Stimulated activated CD4-positive, alpha-beta T cell treated with anti-CD3 and anti-CD28 coated beads, Interleukin-4, amount 100 ng/mL, for 24 hours (primary cell): ENCODE results near the gene PRR5L.

ENCODE experiments used
- DNase-seq: peaks from one replicate; pipeline ENCODE4 v3.0.0-alpha.2; 2020

The PRR5L gene

DNA sequence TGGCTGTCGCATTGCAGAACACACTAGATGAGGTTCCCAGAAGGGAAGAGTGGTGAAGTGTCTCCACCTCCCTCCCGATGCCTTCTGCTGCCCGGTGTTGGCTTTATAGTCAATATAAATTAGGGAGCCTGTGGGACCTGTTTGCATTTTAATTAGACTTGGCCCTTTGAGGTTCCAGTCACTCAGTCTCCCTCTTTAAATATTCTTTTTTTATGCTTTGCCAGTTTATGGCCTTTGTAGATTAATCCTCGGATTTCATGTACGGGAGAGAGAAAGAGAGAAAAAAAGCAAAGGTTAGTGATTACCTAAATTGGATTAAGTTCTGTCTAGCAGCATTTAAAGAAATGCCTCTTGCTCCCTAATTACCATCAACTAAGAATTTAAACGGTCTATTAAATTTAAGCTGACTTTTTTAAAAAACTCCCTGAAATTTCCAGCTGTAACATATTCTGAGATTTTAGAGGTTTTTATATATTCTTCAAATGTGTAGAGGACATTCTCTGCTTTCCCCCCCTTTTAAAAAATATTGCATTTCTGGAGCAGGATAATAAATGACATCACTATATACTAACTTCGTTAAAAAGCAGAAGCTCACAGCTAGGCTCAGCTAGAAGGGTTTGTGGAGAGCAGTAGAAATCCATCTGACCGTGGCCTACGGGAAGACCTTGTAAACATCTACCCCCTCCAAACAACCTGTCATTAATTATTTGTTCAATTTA is 84.4 kb downstream of the PRR5L start:
- DNase-seq = no peak

DNA sequence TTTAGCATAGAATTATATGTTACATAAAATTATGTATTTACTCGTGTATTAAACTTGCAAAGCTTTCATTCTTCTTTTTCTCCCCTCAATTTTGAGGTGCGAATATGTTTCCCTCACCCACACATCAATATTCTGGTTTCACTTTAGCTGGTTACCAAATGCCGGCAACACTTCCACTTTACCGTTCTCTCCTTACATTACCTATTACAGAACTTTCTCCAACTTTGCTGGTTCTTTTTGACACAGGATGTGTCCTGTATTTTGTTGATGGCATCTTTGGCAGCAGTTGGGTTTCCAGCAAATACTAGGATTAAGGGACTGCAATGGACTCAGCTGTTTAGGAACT is 84.9 kb downstream of the PRR5L start:
- DNase-seq = no peak

DNA sequence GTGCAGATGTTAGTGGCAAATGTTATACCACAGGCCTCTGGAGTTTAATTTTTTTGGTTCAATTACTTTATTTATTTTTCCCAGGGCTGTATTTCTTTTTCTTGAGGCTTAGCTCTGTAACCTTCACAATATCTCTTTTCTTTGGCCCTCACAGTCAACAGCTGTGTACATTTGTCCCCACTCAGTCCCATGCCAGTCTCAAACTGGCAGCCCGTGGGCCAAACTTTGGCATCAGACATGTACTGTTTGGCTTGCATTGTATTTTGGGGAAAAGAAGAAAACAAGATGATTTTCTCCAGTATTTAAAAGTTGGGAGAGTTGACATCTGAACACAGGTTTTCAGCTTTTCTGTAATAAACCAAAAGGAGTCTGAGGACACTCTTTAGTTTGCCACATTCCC is 87.1 kb downstream of the PRR5L start:
- no peak for DNase-seq

DNA sequence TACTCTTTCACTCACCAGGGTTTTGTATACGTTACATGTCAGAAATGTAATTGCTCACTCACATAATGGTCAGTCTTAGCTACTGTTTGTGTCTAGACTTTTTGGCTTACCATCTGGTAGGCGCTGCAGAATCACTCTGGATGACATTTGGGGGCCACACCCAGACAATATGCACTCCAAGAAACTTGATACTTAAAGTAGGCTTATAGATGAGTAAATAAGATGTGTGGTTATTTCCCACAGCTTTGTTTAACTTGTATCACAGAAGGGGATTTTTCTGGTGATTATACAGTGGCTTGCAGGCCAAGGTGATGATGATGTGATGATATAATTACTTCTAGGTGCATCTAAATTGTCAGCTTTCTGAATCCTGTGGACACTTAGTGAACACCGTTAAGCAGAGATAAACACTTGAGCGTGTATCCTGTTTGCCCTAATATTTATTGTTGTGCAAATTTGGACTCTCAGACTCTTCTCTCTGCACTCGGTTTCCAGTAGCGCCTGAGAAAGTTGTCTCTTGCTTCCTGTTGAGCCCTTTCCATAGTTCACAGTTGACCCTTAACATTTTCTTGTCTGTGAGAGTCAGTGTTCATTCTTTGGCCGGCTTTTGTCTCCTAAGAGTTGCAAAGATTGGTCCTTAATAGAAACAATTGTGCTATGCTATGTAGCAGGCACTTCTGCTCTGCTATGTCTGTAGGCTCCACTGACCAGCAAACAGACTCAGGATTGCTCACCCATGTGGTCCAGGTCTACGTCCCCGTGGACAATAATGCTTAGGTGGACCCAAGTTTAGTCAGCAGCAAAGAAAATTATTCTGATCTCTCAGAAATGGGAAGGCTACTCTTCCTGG is 89.3 kb downstream of the PRR5L start:
- no peak for DNase-seq

- no peak for DNase-seq
Observed at GRCh38 chr11:36386411-36386810, 90.3 kb downstream of the PRR5L start.

DNA sequence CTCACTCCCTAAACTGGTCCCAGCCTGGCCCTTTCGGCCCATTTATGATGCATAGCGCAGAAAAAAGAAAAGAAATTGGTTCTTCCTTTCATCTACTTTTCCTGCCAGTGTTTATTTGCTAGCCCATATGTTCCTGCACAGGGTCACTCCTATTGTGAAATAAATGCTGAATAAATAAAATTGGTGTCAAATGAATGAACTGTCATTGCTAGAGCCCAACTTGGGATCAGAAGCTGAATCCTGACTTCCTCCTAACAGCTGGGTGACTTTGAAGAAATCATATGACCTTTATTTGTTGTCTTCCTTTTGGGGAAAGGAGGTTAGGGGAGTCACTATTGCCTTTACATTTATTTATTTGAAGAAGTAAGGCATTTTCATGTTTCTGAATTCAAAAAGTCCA is 92.0 kb downstream of the PRR5L start:
- DNase-seq = no peak

DNA sequence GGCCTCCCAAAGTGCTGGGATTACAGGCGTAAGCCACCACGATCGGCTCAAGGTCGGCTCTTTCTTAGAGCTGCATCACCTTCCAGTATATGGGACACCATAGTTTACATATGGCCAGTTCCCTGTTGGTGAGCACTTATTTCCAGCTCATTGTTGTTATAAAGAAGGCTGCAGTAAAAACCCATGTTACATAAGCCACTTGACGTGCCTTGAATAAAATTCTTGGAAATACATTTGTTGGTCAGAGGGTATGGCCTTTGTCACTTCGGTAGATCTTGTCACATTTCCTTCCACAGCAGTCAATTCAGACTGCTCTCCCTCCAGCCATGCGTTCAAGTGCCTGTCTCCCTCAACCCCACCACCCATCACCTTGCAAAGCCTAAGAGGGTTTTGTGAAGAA is 92.9 kb downstream of the PRR5L start:
- DNase-seq = no peak

GRCh38 chr11:36389811-36390210 is 93.7 kb downstream of the PRR5L start:
- peak; percentile 17 for DNase-seq

GRCh38 chr11:36390963-36391471 is 94.9 kb downstream of the PRR5L start:
- peak; percentile 26 for DNase-seq

GRCh38 chr11:36392196-36392595 is 96.1 kb downstream of the PRR5L start:
- no peak for DNase-seq

DNA sequence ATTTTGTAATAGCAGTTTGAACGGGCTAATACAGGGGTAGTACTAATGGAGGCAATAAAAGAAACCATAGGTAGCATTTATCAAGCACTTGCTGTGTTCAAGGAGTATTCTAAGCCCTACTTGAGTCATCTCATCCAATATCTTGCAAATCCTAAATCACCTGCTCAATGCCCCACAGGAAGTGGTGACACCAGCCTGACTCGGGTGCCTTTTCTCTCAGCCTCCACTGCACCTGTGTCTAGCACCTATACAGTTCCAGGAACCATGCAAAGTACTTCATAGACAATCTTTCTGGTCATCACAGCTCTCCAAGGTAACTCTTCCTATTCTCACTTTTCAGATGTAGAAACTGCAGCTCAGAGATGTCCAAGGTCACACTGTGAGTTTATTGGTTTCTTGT is 98.0 kb downstream of the PRR5L start:
- no peak for DNase-seq

- DNase-seq = no peak
Observed at GRCh38 chr11:36394926-36395325, 98.8 kb downstream of the PRR5L start.

DNA sequence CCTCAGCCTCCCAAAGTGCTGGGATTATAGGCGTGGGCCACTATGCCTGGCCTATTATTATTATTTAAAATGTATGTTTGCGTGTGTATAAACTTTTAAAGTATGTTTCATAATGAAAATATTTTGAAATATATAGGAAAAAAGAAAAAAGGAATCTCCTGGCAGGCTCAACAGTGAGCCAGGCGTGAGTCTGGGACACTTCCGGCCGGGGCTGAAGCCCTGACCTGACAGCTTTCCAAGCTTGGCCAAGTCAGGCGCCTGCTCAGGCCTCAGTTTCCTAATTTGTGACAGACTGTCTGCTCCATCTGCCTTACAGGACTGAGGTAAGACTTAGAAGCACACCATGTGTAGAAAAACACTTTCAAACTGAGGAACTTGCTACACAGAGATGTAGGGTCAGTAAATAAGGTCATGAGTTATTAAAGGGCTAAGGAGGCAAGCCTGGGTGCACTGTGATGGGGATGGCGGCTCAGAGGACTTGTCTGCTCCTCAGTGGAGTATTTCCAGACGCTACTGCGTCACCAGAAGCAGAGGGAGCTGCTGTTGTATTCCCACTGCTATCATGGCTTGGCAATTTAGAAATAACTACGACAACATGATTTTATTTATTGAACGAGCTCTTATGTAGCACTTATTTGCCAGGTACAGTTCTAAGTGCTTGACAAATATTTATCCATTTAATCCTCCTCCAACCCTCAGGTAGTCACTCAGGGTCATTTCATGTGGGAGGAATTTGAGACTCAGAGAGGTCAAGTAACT is 100.1 kb downstream of the PRR5L start:
- DNase-seq = no peak

DNA sequence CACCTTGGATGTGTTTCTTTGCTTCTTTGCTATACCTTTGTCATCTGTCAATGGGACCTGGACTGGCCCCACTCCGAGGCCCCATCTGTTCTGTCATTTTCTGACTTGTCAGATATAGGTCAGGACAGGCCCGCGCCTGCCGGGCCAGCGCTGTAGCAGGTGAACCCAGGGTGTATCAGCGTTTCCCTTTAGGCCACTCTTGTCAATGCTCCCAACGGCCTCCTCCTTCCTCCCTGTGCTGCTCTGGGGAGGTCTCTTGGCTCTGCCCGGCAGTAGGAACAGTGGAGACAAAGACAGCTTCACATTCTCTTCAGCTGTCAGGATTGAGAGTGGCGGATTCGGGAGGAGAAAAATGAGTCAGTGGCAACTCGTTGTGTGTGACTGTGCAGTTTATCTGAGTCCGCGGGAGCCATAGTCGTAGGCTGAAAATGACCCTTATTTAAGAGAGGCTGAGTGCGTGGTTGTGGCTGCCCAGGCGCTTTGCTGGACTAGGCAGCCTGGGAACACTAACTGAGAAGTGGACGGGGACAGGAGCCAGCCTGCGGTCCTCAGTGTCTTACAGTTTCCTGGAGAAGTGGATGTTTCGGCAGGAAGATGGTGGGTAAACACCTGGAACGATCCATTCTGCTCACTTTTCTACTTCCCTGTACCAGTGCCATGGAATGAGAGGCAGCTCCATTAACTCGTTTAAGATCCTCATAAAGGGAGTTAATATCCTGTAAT is 102.3 kb downstream of the PRR5L start:
- DNase-seq = no peak

GRCh38 chr11:36399236-36399635 is 103.1 kb downstream of the PRR5L start:
- DNase-seq = no peak

GRCh38 chr11:36399745-36400144 is 103.7 kb downstream of the PRR5L start:
- DNase-seq = no peak

DNA sequence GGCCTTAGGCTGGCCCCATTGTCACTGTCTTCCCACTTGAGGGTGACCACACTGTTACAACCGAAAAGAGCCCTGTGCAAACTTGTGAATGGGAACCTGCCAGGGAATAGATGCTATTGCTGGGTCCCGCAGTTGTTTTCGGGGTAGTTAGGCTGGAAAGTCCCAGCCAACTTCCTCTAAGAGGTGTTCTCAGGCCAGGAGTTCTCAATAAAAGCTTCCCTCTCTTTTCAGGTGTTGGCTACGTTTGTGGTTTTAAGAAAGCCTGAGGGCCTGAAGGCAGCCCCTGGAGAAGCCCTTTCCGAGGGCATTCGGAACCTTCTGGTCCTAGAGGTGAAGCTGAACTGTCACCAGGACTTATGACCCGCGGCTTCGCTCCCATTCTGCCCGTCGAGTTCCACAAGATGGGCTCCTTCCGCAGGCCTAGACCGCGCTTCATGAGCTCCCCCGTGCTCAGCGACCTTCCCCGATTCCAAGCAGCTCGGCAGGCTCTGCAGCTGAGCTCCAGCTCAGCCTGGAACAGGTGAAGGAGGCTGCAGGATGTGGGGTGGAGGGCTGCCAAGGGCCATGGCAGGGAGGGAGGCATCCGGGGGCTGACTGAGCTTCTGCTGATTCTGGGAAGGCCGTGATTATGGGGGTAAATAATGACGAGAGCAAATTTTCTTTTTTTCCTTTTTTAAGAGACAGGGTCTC is 104.8 kb downstream of the PRR5L start:
- no peak for DNase-seq

DNA sequence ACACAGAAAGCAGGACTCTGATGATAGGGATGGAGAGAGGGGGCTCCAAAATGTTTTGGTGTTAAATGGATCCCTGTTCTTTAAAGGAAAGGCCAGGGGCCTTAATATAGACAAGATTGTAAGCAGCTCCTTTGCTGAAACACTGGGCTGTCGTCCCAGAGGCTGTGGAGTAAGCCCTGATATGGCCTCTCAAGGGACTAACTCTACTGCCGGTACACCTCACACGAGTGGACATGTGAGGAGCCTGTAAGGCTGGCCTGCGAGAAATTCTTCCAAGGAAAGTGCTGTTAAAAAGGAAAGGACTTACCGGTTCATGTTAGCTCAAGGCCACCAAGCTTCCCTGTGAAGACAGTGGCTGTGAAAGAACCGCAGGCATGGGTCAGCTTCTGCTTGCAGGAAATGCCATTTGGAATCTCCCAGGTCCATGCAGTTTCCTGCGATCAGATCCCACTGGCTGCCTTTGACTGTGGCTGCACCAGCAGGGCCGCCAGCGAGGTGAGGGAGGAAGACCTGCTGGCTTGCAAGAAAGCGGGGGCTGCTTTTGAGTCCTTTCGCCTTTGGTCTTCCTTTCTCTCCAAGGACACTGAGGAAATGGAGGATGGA is 106.6 kb downstream of the PRR5L start:
- no peak for DNase-seq

- DNase-seq = no peak
Observed at GRCh38 chr11:36403661-36404060, 107.6 kb downstream of the PRR5L start.

DNA sequence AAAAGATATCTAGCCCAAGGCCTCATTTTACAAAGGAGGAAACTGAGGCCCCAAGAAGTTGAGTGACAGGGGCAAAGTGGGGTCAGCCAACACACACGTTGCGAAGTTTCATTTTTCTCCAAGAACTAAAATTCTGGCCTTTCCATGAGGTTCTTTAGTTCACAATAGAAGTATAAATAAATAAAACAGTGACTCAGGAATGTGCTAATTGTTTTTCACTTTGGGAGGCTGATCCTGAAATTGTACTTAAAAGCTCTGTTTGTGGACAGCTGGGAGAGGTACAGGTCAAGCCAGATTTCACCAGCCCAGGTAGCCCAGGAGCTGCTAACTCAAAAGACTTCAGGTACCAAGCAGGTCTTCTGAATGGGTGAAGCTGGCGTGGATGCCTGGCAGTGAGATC is 108.7 kb downstream of the PRR5L start:
- no peak for DNase-seq

DNA sequence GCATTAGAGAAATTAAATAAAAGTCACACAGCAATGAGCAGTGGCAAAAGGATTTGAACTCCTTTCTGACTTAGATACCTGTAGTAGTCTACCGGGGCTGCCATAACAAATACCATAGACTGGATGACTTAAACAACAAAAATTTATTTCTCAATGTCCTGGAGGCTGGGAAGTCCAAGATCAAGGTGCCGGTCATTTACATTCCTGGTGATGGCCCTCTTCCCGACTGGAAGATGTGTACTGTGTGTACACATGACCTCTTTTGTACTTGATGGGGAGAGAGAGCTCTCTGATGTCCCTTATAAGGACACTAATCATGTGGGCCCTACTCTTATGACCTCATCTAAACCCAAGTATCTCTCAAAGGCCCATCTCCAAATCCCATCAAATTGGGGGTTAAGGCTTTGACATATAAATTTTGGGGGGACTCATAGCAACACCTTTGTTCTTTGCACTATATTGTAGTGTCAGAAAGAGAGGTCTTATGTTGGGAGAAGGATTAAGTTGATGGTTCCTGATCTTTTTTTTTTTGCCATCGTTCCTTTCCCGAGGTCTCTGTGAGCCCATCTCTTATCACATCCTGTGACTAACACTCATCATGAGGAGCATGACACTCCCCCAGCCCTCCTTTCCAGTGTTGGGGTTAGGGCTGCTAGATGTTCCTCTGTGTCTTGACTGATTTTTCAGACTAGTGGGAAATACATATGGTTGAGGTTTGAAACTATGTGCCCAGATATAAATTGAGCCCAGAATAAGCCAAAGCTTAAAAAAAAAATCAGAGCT is 109.7 kb downstream of the PRR5L start:
- no peak for DNase-seq
